DOHH2 (cell line): Measurements from ENCODE around the gene ASCC2.

Experiments
- H3F3A ChIP-seq: fragments of 200-600 bp; sonication (generic), shearing (Covaris generic); 2 replicates; pipeline ENCODE4 v1.6.0; 2016; ENCODE audit warnings: antibody characterized with exemption, mild to moderate bottlenecking; ENCODE audit not compliant: control insufficient read depth, insufficient read depth
- H3K27ac ChIP-seq: fragments of 200-600 bp; sonication (generic); 2 replicates; pipeline ENCODE4 v1.5.1; 2014; ENCODE audit warnings: low read depth, mild to moderate bottlenecking, low read length, moderate library complexity
- H3K27me3 ChIP-seq: fragments of 200-600 bp; sonication (generic); 2 replicates; pipeline ENCODE4 v1.6.1; 2014; ENCODE audit warnings: mild to moderate bottlenecking, low read length, mixed read lengths; ENCODE audit not compliant: control insufficient read depth
- H3K36me3 ChIP-seq: fragments of 200-600 bp; sonication (generic); 2 replicates; pipeline ENCODE4 v1.6.1; 2014; ENCODE audit warnings: mild to moderate bottlenecking, low read length, moderate library complexity, mixed read lengths; ENCODE audit not compliant: control insufficient read depth
- H3K4me1 ChIP-seq: fragments of 200-600 bp; sonication (generic); 2 replicates; pipeline ENCODE4 v1.6.1; 2014; ENCODE audit warnings: mild to moderate bottlenecking, low read length, mixed read lengths; ENCODE audit not compliant: control insufficient read depth
- H3K4me2 ChIP-seq: fragments of 200-600 bp; sonication (generic); 2 replicates; pipeline ENCODE4 v1.6.0; 2014; ENCODE audit warnings: mild to moderate bottlenecking, low read length, moderate library complexity
- H3K4me3 ChIP-seq: fragments of 200-600 bp; sonication (generic); 2 replicates; pipeline ENCODE4 v1.5.1; 2014; ENCODE audit warnings: mild to moderate bottlenecking, low read length, mixed read lengths
- H3K79me2 ChIP-seq: fragments of 200-600 bp; sonication (generic); 2 replicates; pipeline ENCODE4 v1.6.1; 2014; ENCODE audit warnings: mild to moderate bottlenecking, low read length, mixed read lengths; ENCODE audit not compliant: control insufficient read depth
- H3K9me2 ChIP-seq: fragments of 200-600 bp; sonication (generic); replicated peaks from 2 replicates; pipeline ENCODE4 v1.6.1; 2014; ENCODE audit warnings: mild to moderate bottlenecking, low read length, mixed read lengths; ENCODE audit not compliant: control insufficient read depth
- H3K9me3 ChIP-seq: fragments of 200-600 bp; sonication (generic); 2 replicates; pipeline ENCODE4 v1.6.1; 2014; ENCODE audit warnings: antibody characterized with exemption, low read length, mixed read lengths; ENCODE audit not compliant: control insufficient read depth, insufficient read depth
- H4K20me1 ChIP-seq: fragments of 200-600 bp; sonication (generic); 2 replicates; pipeline ENCODE4 v1.6.0; 2014; ENCODE audit warnings: low read depth, mild to moderate bottlenecking, antibody characterized with exemption, low read length, moderate library complexity; ENCODE audit not compliant: control insufficient read depth, insufficient read depth
- EZH2phosphoT487 ChIP-seq: fragments of 200-600 bp; sonication (generic); IDR thresholded peaks from 2 replicates; pipeline ENCODE4 v1.6.1; 2017; ENCODE audit warnings: borderline replicate concordance, mild to moderate bottlenecking, antibody characterized with exemption, low read length, moderate library complexity, mixed read lengths
- TF ChIP-seq, protein P1 (sequence below): fragments of 200-600 bp; sonication (generic); IDR thresholded peaks from one replicate; pipeline ENCODE4 v1.5.1; 2014; ENCODE audit warnings: antibody characterized with exemption, mild to moderate bottlenecking, low read depth, low read length; ENCODE audit not compliant: poor library complexity, severe bottlenecking

ASCC2 gene

DNA sequence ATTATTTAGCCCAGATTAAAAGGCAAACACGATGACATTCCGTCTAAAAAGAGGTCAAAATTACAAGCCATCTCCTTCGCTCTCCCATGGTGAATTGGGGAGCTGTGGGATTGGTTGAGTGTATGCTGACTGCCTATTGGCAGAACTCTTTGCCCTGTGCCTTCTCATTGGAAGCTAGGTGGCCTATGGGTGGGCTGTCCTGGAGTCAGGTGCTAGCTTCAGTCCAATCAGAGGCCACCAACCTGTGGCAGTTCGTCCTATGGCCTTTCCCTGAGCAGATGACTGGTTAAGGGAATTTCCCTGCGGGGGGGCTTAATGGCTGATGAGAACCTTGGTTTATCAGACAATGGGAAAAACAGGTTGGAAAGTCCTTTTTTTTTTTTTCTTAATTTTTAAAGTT is 41.7 kb upstream of the ASCC2 start:
- no peaks in the 10 kb centered on the region for H3F3A ChIP-seq
- TF ChIP-seq, protein P1, sequence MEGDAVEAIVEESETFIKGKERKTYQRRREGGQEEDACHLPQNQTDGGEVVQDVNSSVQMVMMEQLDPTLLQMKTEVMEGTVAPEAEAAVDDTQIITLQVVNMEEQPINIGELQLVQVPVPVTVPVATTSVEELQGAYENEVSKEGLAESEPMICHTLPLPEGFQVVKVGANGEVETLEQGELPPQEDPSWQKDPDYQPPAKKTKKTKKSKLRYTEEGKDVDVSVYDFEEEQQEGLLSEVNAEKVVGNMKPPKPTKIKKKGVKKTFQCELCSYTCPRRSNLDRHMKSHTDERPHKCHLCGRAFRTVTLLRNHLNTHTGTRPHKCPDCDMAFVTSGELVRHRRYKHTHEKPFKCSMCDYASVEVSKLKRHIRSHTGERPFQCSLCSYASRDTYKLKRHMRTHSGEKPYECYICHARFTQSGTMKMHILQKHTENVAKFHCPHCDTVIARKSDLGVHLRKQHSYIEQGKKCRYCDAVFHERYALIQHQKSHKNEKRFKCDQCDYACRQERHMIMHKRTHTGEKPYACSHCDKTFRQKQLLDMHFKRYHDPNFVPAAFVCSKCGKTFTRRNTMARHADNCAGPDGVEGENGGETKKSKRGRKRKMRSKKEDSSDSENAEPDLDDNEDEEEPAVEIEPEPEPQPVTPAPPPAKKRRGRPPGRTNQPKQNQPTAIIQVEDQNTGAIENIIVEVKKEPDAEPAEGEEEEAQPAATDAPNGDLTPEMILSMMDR = no peak
- TF ChIP-seq EZH2phosphoT487 = no peak
- H4K20me1 ChIP-seq = no peaks in the 10 kb centered on the region
- no peaks in the 10 kb centered on the region for H3K27me3 ChIP-seq
- H3K4me3 ChIP-seq = no peak overlapping the region
- H3K79me2 ChIP-seq = peaks cover 17% of the 10 kb centered on the region
- no peaks in the 10 kb centered on the region for H3K9me2 ChIP-seq
- H3K36me3 ChIP-seq = no peaks in the 10 kb centered on the region; the same call in 1 of the 2 replicates
- no peaks in the 10 kb centered on the region for H3K9me3 ChIP-seq
- peaks cover 6% of the 10 kb centered on the region for H3K4me1 ChIP-seq
- H3K27ac ChIP-seq = no peak overlapping the region
- H3K4me2 ChIP-seq = no peak overlapping the region

DNA sequence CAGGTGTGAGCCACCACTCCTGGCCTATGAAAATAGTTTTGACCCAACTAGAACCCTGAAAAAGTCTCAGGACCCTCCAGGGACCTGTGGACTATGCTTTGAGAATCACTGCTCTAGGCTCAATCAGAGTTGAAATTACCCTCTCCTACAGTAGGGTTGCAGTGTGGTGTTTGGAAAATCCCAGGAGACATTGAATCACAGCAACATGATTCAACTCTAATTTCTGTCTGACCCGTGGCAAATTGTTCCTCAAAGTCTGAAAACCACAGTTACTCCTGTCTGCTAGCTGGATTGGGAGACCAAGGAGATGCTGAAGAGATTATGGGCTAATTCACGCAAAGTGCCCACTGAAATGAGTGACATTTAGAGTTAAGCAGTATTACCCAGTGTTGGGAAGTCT is 39.5 kb upstream of the ASCC2 start:
- Histone ChIP-seq H3K79me2 (no peaks in the 10 kb centered on the region), H3K27me3 (peaks cover 2% of the 10 kb centered on the region; the same call in 1 of the 2 replicates), H3K4me1 (peaks cover 6% of the 10 kb centered on the region), H3K36me3 (no peaks in the 10 kb centered on the region), H3K4me2 (no peak overlapping the region), H3K4me3 (no peak overlapping the region), H3K9me3 (no peaks in the 10 kb centered on the region), H3K9me2 (no peaks in the 10 kb centered on the region), H3F3A (no peaks in the 10 kb centered on the region), H4K20me1 (no peaks in the 10 kb centered on the region), H3K27ac (no peak overlapping the region)
- TF ChIP-seq EZH2phosphoT487 = no peak
- TF ChIP-seq, protein P1 = no peak

DNA sequence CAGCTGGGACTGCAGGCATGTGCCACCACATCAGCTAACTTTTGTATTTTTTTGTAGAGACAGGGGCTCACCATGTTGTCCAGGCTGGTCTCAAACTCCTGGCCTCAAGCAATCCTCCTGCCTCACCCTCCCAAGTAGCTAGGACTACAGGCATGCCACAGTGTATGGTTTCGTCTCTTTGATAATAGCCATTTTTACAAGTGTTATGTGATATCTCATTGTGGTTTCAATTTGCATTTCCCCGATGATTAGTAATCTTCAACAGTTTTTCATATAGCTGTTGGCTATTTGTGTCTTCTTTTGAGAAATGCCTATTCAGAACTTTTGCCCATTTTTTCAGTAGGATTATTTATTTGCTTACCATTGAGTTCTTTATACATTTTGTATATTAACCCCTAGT is 35.9 kb upstream of the ASCC2 start:
- Histone ChIP-seq H3K4me1 (peaks cover 6% of the 10 kb centered on the region), H3K4me3 (no peak overlapping the region), H3K36me3 (no peaks in the 10 kb centered on the region), H3K27ac (no peak overlapping the region), H3K79me2 (no peaks in the 10 kb centered on the region), H3K9me3 (no peaks in the 10 kb centered on the region), H3K9me2 (no peaks in the 10 kb centered on the region), H3K27me3 (peaks cover 2% of the 10 kb centered on the region; the same call in 1 of the 2 replicates), H4K20me1 (no peaks in the 10 kb centered on the region), H3F3A (no peaks in the 10 kb centered on the region), H3K4me2 (0 out of 2 replicates have a peak overlapping the region, but pooled peaks have one; percentile 8)
- TF ChIP-seq EZH2phosphoT487 = no peak
- TF ChIP-seq, protein P1 = no peak
